Myocyte (in vitro differentiated cells): ENCODE data around the gene SSRP1. TPM values are rescaled to one million over a fixed set of nuclear protein-coding genes. Genes with fewer than 3 reads are reported as not detected.

Experiments used
- DNase-seq: peaks from one replicate; pipeline ENCODE4 v3.0.0-alpha.2; 2012; ENCODE audit warnings: low read depth
- total RNA-seq: library from RNA; depleted of rRNA; stranded (reverse); fragments of >200 nt; gene quantifications from 2 replicates; pipeline ENCODE4 v1.2.3, GENCODE V29; 2014

The SSRP1 gene
- total RNA-seq, 1 donor from 2014 or later = 90.8 TPM

- DNase-seq = no peak
Observed at GRCh38 chr11:57276169-57276970, 59.3 kb downstream of the SSRP1 start.

Other genes with a start within 250 kb of the SSRP1 start
- gene LRRC55, start 153.9 kb downstream of the SSRP1 start, total RNA-seq = not detected in 2 replicates
- gene APLNR, start 98.6 kb downstream of the SSRP1 start, total RNA-seq = 0.05 TPM in 1 of 2 replicates, not detected in the other
- 75.6 and 86.1 TPM in 2 replicates for gene TNKS1BP1, start 10.9 kb downstream of the SSRP1 start, total RNA-seq
- gene P2RX3, start 2.5 kb upstream of the SSRP1 start, total RNA-seq = not detected in 2 replicates
- gene PRG3, start 45.3 kb upstream of the SSRP1 start, total RNA-seq = not detected in 2 replicates
- gene PRG2, start 54.8 kb upstream of the SSRP1 start, total RNA-seq = not detected in 2 replicates
- 21.6 and 21.9 TPM in 2 replicates for gene SLC43A3, start 91.2 kb upstream of the SSRP1 start, total RNA-seq
- gene RTN4RL2, start 124.6 kb upstream of the SSRP1 start, total RNA-seq = 0.53 and 0.94 TPM in 2 replicates
- gene SLC43A1, start 179.8 kb upstream of the SSRP1 start, total RNA-seq = 9.1 and 11.0 TPM in 2 replicates
- gene TIMM10, start 194.9 kb upstream of the SSRP1 start, total RNA-seq = 24.0 and 31.2 TPM in 2 replicates
- gene SMTNL1, start 201.7 kb upstream of the SSRP1 start, total RNA-seq = 0.16 and 0.21 TPM in 2 replicates
- gene UBE2L6, start 231.8 kb upstream of the SSRP1 start, total RNA-seq = 31.1 and 36.8 TPM in 2 replicates